ENCODE results near the gene HSF2BP.
A peak's percentile ranks its signal among the peaks of the same experiment; 100 is the strongest.
"Not testable (repeated sequence)": the region's sequence is repeated elsewhere in the genome, so short reads cannot be mapped to it uniquely, and the experiment has no call there.

HSF2BP gene

GRCh38 chr21:43596616-43597015, 62.7 kb downstream of the HSF2BP start:
- no peak for DNase-seq

DNA sequence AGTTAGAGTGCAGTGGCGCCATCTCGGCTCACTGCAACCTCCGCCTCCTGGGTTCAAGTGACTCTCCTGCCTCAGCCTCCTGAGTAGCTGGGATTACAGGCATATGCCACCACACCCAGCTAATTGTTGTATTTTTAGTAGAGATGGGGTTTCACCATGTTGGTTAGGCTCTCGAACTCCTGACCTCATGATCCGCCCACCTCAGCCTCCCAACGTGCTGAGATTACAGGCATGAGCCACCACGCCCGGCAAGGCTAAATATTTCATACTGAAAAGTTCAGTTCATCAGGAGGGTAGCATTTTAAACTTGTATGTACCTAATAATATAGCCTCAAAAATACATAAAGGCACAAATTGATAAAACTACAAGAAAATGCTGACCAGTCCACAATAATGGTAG, 63.5 kb downstream of the HSF2BP start:
- DNase-seq = not testable (repeated sequence)

GRCh38 chr21:43593078-43593477, 66.2 kb downstream of the HSF2BP start:
- DNase-seq = no peak

- no peak for DNase-seq
These were observed 67.7 kb downstream of the HSF2BP start for GRCh38 chr21:43591571-43591970.

DNA sequence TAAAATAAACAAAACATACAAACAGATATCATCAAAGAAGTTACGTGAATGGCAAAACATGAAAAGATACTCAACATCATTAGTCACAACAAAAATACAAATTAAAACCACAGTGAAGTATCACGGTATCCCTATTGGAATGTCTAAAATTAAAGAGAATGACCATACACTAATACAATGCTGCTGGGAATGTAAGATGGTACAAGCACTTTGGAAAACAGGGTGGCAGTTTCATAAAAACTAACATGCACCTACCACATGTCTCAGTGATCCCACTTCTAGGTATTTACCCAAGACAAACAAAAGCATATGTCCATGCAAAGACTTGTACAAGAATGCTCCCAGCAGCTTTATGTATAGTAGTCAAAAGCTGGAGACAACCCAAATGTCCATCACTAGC, 69.1 kb downstream of the HSF2BP start:
- peak; percentile 33 for DNase-seq

DNA sequence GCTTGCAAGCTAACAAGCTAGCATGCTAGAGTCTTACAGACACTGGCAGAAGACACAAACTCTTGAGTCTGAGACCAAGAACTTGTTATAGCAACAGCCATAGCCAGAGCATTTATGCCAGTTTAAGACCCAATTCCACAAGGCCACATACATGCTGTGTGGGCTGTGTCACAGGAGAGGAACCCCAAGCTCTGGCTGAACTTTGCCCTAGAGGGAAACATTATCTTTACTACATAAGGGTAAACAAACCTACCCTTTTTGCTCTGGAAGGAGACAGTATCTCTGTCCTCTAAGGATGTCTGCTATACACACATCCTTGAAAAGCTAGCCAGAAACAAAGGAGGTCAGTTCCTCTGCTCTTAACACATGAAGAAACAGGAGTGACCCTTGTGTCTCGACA, 70.3 kb downstream of the HSF2BP start:
- DNase-seq = no peak

DNA sequence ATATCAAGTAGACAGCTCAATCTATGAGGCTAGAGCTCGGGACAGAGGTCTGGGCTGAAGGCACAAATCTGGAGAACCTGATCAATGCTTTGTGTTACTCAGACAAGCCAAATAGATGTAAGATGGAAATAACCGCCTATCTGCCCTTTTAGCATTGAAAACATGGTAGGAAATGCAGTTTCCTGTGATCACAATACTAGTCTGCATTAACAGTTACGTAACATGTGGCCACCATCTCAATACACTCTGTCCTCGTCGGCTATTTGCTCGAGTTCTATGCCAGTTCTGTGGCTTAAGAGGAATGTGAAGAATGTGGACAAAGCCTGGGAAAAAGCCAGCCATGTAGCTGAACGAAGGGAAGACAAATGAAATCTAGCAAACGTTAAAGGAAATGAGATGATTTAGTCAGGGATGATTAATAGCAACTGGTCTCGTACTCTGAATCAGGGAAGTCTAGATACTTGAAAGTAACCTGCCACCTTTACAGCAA, 73.3 kb downstream of the HSF2BP start:
- no peak for DNase-seq

DNA sequence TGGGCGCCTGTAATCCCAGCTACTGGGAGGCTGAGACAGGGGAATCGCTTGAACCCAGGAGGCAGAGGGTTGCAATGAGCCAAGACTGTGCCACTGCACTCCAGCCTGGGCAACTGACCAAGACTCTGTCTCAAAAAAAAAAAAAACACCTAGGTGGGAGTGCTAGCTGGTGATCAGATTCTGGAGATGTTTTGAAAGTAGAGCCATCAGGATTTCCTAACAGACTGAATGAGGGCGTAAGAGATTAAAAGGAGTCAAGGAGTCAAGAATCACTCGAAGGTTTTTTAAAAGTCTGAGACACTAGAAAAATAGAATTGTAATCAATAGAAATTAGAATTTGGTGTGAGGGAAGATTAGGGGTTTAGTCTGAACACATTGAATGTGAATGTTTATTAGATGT, 73.8 kb downstream of the HSF2BP start:
- DNase-seq = no peak

DNA sequence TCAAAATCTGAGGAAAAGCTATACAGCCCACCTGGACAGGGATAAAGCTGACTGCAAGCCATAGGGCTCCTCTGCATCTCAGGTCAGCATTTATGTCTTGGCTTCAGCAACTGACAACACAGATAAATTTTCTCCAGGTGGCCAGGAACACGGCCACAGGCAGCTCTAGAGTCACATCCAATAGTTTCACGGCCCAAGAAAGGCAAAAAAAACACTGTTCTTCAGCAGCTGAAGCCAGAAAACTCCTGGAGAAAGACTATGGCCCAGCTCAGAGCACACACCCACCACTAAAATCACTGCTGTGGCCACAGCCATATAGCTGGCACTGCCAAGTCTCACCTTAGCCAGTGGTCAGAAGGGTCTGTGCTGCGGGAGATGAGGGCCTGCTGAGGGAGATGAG, 77.8 kb downstream of the HSF2BP start:
- no peak for DNase-seq

DNA sequence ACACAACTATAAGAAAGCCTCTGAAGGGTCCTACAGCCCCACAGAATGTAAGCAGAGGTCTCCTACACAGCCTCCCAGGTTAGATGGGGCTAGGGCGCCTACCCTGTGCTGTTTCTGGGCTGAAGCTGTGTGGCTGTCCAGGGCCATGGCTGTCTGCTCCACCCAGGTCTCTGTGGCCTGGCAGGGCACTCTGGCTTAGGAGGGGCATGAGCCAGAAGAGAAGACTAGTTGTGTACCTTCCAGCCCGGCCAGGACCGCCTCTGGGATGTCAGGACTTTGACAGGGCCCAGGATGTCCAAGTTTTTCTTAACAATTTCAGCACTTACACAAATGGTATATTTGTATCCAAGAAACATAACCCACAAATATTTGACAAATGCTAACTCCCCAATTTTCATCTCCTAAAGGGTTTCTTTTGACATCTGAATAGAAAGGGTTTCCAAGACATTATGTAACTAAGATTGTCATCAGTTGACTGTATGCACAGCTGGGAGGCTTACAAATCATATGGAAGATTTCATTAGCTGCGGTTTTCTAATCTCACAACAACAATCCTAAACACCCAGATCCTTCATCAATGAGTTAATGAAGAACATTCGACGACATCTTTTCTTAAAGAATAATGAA, 80.5 kb downstream of the HSF2BP start:
- DNase-seq = no peak

DNA sequence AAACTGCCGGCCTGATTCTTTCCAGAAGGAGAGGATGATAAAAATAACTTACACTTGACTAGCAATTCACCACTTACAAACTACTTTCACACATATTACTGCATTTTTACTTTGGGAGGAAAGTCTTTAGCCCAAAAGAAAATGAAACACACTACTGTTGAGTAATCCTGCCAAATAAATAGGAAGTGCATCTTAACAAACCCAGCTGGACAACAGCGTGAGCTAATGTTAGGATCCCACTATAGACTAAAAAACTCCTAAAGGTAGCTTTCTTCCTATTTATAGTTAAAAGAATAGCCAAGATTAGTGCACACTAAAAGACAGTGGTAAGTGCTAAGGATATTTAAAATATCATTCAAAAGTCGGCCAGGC, 83.8 kb downstream of the HSF2BP start:
- DNase-seq = no peak

GRCh38 chr21:43574741-43575472, 84.4 kb downstream of the HSF2BP start:
- DNase-seq = no peak

DNA sequence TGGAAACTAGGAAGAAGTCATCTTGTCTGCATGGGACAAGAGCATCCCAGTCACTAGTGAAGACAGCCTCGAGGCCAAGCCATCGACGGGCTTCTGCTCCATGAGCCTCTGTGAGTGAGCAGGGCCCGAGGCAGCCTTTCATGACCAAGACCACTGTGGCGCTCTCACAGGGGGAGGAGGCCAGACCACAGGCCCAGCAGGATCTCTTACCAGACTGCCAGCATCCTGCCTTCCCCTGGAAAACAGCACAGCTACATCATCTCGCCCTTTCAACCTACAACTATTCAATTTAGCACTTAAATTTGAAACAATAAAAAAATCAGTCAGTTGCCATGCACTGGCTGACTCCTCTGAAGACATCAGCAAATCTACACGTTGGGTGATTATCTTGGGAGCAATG, 85.4 kb downstream of the HSF2BP start:
- no peak for DNase-seq

DNA sequence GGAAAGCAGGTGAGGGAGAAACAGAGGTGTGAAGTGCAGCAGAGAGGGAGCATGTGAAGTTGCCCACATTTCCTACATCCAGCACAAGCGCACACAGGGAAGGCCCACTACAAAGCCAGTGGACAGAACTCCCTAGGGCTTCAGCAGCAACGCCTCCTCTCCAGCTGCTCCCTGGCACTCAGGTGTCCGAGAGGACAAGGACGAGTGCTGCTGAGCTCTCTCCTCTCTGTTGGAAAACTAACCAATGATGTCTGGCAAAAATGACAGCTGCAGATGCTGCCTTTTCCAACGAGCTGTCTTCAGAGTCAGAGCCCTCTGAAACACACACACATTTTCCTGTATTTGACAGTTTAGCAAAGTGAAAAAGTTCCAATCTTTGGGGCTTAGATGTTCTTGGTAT, 86.8 kb downstream of the HSF2BP start:
- DNase-seq = no peak

DNA sequence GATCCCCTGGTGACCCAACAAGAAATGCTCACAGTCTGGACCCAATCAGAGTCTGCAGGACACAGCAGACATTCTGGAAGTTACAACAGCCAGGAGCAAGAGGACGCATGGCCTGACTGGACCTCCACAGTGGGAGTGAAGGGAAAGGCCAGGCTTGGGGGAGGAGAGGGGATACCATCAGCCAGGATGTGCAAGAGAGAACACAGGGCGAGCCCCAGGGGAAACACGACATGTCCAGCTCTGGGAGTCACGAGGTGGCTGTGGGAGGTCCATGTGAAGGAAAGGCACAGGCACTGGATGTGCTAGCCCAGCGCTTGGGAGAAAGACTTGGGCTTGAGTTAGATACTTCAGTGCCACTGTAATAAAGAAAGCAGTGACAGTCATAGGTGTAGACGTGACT, 87.3 kb downstream of the HSF2BP start:
- DNase-seq = no peak

DNA sequence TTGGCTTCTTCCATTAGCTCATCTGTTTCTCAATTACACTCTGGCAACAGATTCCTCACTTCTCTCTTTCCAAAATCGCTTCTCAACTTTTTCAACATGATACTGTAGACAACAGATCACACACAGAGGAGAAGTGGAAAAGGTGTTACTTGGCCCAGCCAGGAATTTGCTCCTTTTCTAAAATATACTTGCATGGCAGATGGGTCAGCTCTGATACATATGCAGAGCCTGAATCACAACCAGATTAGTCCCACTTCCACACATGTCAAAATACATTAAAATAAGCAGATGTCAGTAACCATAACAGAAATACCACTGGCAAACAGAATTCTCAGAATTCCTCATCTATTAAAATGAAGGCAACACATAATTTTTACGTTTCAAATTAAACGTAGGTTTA, 89.1 kb downstream of the HSF2BP start:
- not testable (repeated sequence) for DNase-seq

GRCh38 chr21:43562451-43562850, 96.8 kb downstream of the HSF2BP start:
- not testable (repeated sequence) for DNase-seq

DNA sequence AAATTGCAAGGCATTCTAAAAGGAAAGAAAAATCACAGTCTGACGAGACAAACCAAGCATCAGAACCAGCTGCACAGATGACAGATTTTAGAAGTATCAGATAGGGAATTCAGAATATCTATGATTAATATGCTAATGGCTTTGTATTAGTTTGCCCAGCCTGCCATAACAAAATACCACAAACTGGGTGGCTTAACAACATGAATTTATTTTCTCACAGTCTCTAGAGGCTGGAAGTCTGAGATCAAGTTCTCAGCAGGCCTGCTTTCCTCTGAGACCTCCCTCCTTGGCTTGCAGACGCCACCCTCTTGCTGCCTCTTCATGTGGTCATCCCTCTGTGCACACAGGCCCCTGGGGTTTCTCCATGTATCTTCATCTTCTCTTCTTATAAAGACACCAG, 118.7 kb downstream of the HSF2BP start:
- not testable (repeated sequence) for DNase-seq

DNA sequence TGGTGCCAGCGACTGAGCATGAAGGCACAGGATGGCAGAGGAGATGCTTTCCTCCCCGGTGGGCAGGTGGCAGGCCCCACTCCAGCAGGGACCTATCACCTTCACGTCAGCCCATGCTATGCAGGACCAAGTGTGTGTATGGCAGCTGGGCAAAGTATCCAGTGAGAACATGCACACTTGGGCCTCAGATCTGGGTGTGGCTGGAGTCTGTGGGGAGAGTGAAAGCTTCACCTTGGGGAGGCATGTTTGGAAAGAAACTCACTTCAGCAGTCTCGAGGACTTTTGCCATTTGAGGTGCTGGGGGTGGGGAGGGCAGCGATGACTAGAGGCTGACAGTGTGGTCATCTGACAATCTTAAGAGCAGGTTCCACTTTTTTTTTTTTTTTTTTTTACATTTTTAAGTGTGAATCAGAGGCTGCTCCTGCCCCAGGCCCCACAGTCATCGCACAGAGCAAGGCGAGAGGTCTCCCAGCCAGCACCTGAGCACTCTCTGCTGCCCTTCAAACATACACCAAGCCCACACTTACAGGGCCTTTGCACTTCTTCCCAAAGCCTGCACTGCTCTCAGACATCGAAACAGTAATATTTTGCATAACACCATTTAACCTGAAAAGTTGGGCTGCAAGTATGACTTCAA, 136.7 kb downstream of the HSF2BP start:
- DNase-seq = not testable (repeated sequence)

GRCh38 chr21:43517701-43518100, 141.6 kb downstream of the HSF2BP start:
- not testable (repeated sequence) for DNase-seq

GRCh38 chr21:43516860-43517627, 142.2 kb downstream of the HSF2BP start:
- not testable (repeated sequence) for DNase-seq

- not testable (repeated sequence) for DNase-seq
These were observed 142.9 kb downstream of the HSF2BP start for GRCh38 chr21:43516295-43516847.

DNA sequence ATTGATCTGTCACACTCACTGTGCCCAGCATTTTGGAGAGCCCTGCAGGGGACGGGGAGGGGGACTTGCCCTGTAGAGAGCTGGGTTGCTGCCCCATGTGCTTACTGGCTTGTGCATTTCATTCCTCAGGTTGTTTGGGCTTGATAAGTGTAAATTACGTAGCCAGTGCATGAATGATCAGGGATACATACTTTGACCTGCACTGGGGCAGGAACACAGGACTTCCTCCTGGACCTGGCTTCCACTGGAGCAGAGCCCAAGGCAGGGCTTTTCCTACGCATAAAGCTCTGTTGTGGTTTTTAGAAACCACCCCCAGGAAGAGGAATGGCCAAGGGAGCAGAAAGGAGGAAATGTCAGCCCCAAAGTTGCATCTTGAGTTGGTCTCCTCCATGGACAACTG, 144.5 kb downstream of the HSF2BP start:
- not testable (repeated sequence) for DNase-seq

Measured in NCI-H2171 treated with DMSO at 0.1 percent for 48 hours (cell line).